ENCODE measurements around the gene ITK.

GRCh38 chr5:157279605-157280239 is 99.1 kb downstream of the ITK start:
- TF ChIP-seq BHLHE40 (IDR thresholded peaks at IDR 0.05; ENCODE audit: borderline replicate concordance) (no peak), ZNF384 (IDR thresholded peaks at IDR 0.05) (no peak), HDGF (IDR thresholded peaks at IDR 0.05; ENCODE audit: borderline replicate concordance) (no peak), ELF4 (IDR thresholded peaks at IDR 0.05) (no peak), TARDBP (IDR thresholded peaks at IDR 0.05) (no peak), ARNT (IDR thresholded peaks at IDR 0.05) (no peak), FOXM1 (IDR thresholded peaks at IDR 0.05; ENCODE audit: borderline replicate concordance) (no peak), FOXK2 (IDR thresholded peaks at IDR 0.05) (no peak), NFRKB (IDR thresholded peaks at IDR 0.05) (no peak), L3MBTL2 (conservative IDR thresholded peaks at IDR 0.05) (no peak), PKNOX1 (IDR thresholded peaks at IDR 0.05) (no peak)

All from HEK293T (cell line).